DND-41 (cell line): Measurements from ENCODE around the gene GRM7.

Experiments
- EZH2 ChIP-seq: IDR thresholded peaks from 3 replicates; pipeline ENCODE4 v1.6.1; 2012; ENCODE audit warnings: borderline replicate concordance, low read depth, mild to moderate bottlenecking, moderate library complexity, low read length, inconsistent platforms; ENCODE audit not compliant: severe bottlenecking
- TF ChIP-seq, protein P1 (sequence below): IDR thresholded peaks from 2 replicates; pipeline ENCODE4 v1.5.1; 2012; ENCODE audit warnings: borderline replicate concordance, low read length, moderate library complexity, mild to moderate bottlenecking; ENCODE audit not compliant: poor library complexity, severe bottlenecking; ENCODE audit errors: extremely low read depth

DNA sequence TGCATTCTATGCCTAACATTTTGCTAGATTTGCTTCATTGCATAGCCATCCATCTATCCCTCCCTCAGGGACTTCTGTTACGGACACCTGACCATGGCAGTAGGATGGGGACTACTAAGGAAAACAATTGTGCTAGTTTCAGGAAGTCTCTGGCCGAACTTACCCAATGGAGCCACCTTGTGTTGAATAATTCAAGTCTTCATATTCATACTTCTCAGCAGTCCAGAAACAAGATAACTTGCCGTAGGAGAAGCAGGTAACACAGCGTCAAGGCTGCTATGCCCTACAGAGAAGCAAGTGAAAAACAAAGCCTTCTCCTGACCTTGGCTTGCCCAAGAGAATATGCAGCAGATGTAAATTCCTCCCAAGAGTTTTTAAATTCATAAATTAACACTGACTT is 685.3 kb downstream of the GRM7 start:
- TF ChIP-seq, protein P1, sequence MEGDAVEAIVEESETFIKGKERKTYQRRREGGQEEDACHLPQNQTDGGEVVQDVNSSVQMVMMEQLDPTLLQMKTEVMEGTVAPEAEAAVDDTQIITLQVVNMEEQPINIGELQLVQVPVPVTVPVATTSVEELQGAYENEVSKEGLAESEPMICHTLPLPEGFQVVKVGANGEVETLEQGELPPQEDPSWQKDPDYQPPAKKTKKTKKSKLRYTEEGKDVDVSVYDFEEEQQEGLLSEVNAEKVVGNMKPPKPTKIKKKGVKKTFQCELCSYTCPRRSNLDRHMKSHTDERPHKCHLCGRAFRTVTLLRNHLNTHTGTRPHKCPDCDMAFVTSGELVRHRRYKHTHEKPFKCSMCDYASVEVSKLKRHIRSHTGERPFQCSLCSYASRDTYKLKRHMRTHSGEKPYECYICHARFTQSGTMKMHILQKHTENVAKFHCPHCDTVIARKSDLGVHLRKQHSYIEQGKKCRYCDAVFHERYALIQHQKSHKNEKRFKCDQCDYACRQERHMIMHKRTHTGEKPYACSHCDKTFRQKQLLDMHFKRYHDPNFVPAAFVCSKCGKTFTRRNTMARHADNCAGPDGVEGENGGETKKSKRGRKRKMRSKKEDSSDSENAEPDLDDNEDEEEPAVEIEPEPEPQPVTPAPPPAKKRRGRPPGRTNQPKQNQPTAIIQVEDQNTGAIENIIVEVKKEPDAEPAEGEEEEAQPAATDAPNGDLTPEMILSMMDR = no peak
- no peak for TF ChIP-seq EZH2
